HL-60 (cell line): ENCODE data around the gene VSTM2L.

ENCODE experiments used
- DNase-seq, 2 experiments: peaks; one replicate each; pipeline ENCODE4 v3.0.0-alpha.2; 2010 to 2020; ENCODE audit warnings: low read depth in 1 of 2, low spot score in 1 of 2
- H3K27ac ChIP-seq: fragments of 250-450 bp; sonication (Bioruptor Pico); replicated peaks from 2 replicates; pipeline ENCODE4 v1.5.1; 2020; ENCODE audit warnings: mild to moderate bottlenecking, moderate library complexity
- H3K27me3 ChIP-seq: fragments of 250-450 bp; sonication (Bioruptor Pico); 2 replicates; pipeline ENCODE4 v1.5.1; 2021; ENCODE audit warnings: mild to moderate bottlenecking, moderate library complexity; ENCODE audit not compliant: insufficient read depth, poor library complexity, severe bottlenecking
- H3K4me3 ChIP-seq: replicated peaks from 2 replicates; pipeline ENCODE4 v1.5.1; 2011; ENCODE audit warnings: mild to moderate bottlenecking, control low read depth, low read length; ENCODE audit not compliant: insufficient read depth
- GABPA ChIP-seq: IDR thresholded peaks from 2 replicates; pipeline ENCODE4 v1.6.1; 2012; ENCODE audit warnings: low read depth
- POLR2AphosphoS5 ChIP-seq: IDR thresholded peaks from 2 replicates; pipeline ENCODE4 v1.6.1; 2012; ENCODE audit warnings: low read depth
- REST ChIP-seq: IDR thresholded peaks from 2 replicates; pipeline ENCODE4 v1.6.1; 2012; ENCODE audit warnings: low read depth; ENCODE audit not compliant: insufficient replicate concordance
- SPI1 ChIP-seq: IDR thresholded peaks from 2 replicates; pipeline ENCODE4 v1.6.1; 2012; ENCODE audit warnings: low read depth, mild to moderate bottlenecking, borderline replicate concordance
- TF ChIP-seq, protein P1 (sequence below): IDR thresholded peaks from one replicate; pipeline ENCODE4 v1.5.1; 2011; ENCODE audit warnings: low read length, control low read depth, inconsistent platforms; ENCODE audit not compliant: insufficient read depth

The VSTM2L gene

DNA sequence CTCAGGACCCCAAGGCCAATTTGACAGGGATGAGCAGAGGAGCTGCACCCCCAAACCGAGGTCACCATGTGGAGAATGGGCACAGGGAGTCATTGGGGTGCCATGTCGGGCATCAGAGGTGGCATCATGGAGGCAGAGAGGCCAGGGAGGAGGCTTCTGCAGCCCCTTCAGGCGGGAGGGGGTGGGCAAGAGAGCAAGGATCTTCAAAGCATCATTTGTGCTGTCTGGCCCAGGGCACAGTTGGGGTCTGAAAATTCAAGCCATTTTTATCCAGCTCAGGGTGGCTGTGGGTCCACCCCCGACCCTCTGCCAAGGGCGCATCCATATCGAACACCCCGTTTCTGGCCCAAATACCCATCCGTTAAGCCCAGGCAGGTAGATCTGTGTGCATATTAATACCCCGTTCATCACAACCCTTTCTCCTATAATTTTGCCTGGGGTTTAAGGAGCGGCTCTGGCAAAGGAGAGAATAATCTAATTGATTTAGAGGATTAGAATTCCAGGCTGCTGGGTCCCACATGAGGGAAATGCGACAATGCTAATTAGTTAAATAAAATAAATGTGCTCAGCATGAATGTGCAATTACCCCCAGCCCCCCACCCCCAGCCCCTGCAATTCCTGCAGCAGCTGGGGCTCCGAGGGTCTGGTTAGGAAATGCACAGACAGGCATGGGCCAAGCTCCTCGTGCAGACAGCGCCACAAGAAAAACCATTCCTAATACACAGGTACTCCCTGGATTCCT is 31.9 kb downstream of the VSTM2L start:
- Histone ChIP-seq H3K4me3 (no peak overlapping the region), H3K27me3 (no peaks in the 10 kb centered on the region), H3K27ac (no peak overlapping the region)
- TF ChIP-seq GABPA (no peak), SPI1 (no peak), POLR2AphosphoS5 (no peak), REST (no peak)
- TF ChIP-seq, protein P1, sequence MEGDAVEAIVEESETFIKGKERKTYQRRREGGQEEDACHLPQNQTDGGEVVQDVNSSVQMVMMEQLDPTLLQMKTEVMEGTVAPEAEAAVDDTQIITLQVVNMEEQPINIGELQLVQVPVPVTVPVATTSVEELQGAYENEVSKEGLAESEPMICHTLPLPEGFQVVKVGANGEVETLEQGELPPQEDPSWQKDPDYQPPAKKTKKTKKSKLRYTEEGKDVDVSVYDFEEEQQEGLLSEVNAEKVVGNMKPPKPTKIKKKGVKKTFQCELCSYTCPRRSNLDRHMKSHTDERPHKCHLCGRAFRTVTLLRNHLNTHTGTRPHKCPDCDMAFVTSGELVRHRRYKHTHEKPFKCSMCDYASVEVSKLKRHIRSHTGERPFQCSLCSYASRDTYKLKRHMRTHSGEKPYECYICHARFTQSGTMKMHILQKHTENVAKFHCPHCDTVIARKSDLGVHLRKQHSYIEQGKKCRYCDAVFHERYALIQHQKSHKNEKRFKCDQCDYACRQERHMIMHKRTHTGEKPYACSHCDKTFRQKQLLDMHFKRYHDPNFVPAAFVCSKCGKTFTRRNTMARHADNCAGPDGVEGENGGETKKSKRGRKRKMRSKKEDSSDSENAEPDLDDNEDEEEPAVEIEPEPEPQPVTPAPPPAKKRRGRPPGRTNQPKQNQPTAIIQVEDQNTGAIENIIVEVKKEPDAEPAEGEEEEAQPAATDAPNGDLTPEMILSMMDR = no peak
- DNase-seq = no peak

DNA sequence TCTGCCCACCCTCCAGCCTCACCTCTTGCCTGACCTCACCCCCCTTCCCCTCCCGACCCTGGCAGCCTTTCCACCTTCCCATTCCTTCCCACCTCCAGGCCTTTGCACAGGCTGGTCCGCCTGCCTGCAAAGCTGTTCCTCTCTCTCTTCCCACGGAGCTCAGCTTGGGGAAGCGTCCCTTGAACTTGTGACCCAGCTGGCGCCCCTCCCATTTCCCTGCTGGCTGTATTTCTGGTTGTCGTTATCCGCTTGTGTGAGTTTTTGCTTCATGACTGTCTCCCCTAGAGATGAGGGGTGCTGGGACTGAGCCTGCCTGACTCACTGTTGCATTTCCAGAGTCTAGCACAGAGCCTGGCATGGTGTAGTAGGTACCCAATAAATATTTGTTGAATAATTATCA is 32.5 kb downstream of the VSTM2L start:
- DNase-seq = peak in 1 of 2 experiments; percentile 26
- H3K27ac ChIP-seq = no peak overlapping the region
- TF ChIP-seq REST (no peak), POLR2AphosphoS5 (no peak), SPI1 (no peak), GABPA (no peak)
- TF ChIP-seq, protein P1 = no peak
- H3K4me3 ChIP-seq = no peak overlapping the region
- H3K27me3 ChIP-seq = no peaks in the 10 kb centered on the region

DNA sequence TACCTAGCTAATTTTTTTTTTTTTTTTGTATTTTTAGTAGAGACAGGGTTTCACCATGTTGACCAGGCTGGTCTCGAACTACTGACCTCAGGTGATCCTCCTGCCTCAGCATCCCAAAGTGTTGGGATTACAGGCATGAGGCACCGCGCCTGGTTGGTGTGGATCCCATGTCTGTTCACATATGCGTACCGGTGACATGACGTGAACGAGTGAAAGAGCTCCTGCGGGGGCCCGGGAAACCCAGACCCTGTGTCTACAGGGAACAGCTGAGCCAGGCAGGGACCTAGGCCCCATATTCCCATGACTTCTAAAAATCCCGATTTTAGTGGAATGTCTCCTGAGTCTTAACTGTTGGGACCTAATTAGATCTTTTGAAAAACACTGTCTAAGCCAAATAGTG is 33.1 kb downstream of the VSTM2L start:
- DNase-seq = no peak
- TF ChIP-seq REST = no peak
- TF ChIP-seq SPI1 = no peak
- TF ChIP-seq, protein P1 = no peak
- no peak for TF ChIP-seq GABPA
- TF ChIP-seq POLR2AphosphoS5 = no peak
- Histone ChIP-seq H3K27ac (no peak overlapping the region), H3K27me3 (no peaks in the 10 kb centered on the region), H3K4me3 (no peak overlapping the region)
